SH-SY5Y (cell line): ENCODE measurements around the gene TMEM39A.

Source experiments
- GATA2 ChIP-seq: IDR thresholded peaks from 2 replicates; pipeline ENCODE4 v1.6.1; 2011; ENCODE audit warnings: mild to moderate bottlenecking, low read depth, low read length
- GATA3 ChIP-seq: IDR thresholded peaks from 2 replicates; pipeline ENCODE4 v1.6.1; 2011; ENCODE audit warnings: low read depth, mild to moderate bottlenecking, low read length, moderate library complexity

DNA sequence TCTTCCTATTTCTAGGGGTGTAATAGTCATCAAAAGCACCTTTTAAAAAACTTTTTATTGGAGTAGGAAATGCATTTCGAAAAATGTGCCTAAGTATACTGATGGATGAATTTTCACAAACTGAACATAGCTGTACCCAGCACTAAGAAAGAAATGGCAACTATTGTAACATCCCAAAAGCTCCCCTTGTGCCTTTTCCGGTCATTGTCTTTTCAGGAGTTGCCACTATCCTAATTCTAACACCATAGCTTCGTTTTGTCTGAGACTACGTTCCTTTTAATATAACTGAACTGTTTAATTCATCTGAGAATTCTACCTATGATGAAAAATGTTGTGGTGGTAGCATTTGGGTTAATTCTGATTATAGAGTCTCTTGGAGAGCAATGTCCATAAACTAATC, 36.9 kb upstream of the TMEM39A start:
- TF ChIP-seq GATA2, result no peak
- no peak for TF ChIP-seq GATA3
